Hepatocyte (in vitro differentiated cells): Measurements from ENCODE around the gene ZNF593. TPM values are rescaled to one million over a fixed set of nuclear protein-coding genes. Genes with fewer than 3 reads are reported as not detected.

Source experiments
- DNase-seq: peaks from one replicate; pipeline ENCODE4 v3.0.0-alpha.2; 2016; ENCODE audit warnings: low spot score
- H2AFZ ChIP-seq: fragments of 200-600 bp; sonication (generic); 2 replicates; pipeline ENCODE4 v1.6.0; 2016; ENCODE audit warnings: antibody characterized with exemption, mild to moderate bottlenecking
- H3K27ac ChIP-seq: fragments of 200-600 bp; sonication (generic); 2 replicates; pipeline ENCODE4 v1.5.1; 2016; ENCODE audit warnings: mild to moderate bottlenecking
- H3K27me3 ChIP-seq: fragments of 200-600 bp; sonication (generic); 2 replicates; pipeline ENCODE4 v1.6.1; 2016
- H3K36me3 ChIP-seq: fragments of 200-600 bp; sonication (generic); replicated peaks from 2 replicates; pipeline ENCODE4 v1.5.1; 2016; ENCODE audit warnings: low read depth; ENCODE audit not compliant: insufficient read depth
- H3K4me1 ChIP-seq: fragments of 200-600 bp; sonication (generic); 2 replicates; pipeline ENCODE4 v1.5.1; 2016; ENCODE audit warnings: mild to moderate bottlenecking, moderate library complexity; ENCODE audit not compliant: insufficient read depth
- H3K4me2 ChIP-seq: fragments of 200-600 bp; sonication (generic); 2 replicates; pipeline ENCODE4 v1.6.0; 2016
- H3K4me3 ChIP-seq: fragments of 200-600 bp; sonication (generic); 2 replicates; pipeline ENCODE4 v1.5.1; 2016; ENCODE audit warnings: mild to moderate bottlenecking
- H3K79me2 ChIP-seq: fragments of 200-600 bp; sonication (generic); 2 replicates; pipeline ENCODE4 v1.6.0; 2017; ENCODE audit warnings: mild to moderate bottlenecking
- H3K9me2 ChIP-seq: fragments of 200-600 bp; sonication (generic); replicated peaks from 2 replicates; pipeline ENCODE4 v1.6.0; 2017; ENCODE audit warnings: mild to moderate bottlenecking; ENCODE audit not compliant: insufficient read depth
- H3K9me3 ChIP-seq: fragments of 200-600 bp; sonication (generic); 2 replicates; pipeline ENCODE4 v1.5.1; 2016; ENCODE audit warnings: low read depth, mild to moderate bottlenecking
- H4K20me1 ChIP-seq: fragments of 200-600 bp; sonication (generic); 2 replicates; pipeline ENCODE4 v1.6.0; 2016; ENCODE audit warnings: mild to moderate bottlenecking; ENCODE audit not compliant: insufficient read depth, poor library complexity, severe bottlenecking
- CTCF ChIP-seq: fragments of 200-600 bp; sonication (generic); IDR thresholded peaks from 2 replicates; pipeline ENCODE4 v1.5.1; 2016; ENCODE audit warnings: antibody characterized with exemption, mild to moderate bottlenecking; ENCODE audit not compliant: poor library complexity
- EZH2 ChIP-seq: fragments of 200-600 bp; sonication (generic); IDR thresholded peaks from 2 replicates; pipeline ENCODE4 v1.6.1; 2016; ENCODE audit warnings: antibody characterized with exemption, mild to moderate bottlenecking, borderline replicate concordance
- EZH2phosphoT487 ChIP-seq: fragments of 200-600 bp; sonication (generic); IDR thresholded peaks from one replicate; pipeline ENCODE4 v1.6.1; 2018; ENCODE audit warnings: antibody characterized with exemption, mild to moderate bottlenecking, low read depth, moderate library complexity; ENCODE audit not compliant: unreplicated experiment, severe bottlenecking
- WGBS: methylation state at CpG from one replicate; pipeline ENCODE4 v1.1.6; 2016; ENCODE audit warnings: low lambda C conversion rate; ENCODE audit errors: missing lambda C conversion rate; 5-methylcytosine and 5-hydroxymethylcytosine counted together
- polyA plus RNA-seq: library from polyadenylated mRNA; unstranded; fragments of >200 nt; fragmentation: Nextera tagmentation; extraction: Ambion mirVana; gene quantifications from 2 replicates; pipeline ENCODE4 v1.2.1, GENCODE V29; 2016
- total RNA-seq: library from RNA; depleted of rRNA; stranded (reverse); fragments of >200 nt; gene quantifications from 2 replicates; pipeline ENCODE4 v1.2.3, GENCODE V29; 2014

The ZNF593 gene
- total and polyA plus RNA-seq, 2 experiments from 2014 or later: 20.5 to 69.1 TPM

DNA sequence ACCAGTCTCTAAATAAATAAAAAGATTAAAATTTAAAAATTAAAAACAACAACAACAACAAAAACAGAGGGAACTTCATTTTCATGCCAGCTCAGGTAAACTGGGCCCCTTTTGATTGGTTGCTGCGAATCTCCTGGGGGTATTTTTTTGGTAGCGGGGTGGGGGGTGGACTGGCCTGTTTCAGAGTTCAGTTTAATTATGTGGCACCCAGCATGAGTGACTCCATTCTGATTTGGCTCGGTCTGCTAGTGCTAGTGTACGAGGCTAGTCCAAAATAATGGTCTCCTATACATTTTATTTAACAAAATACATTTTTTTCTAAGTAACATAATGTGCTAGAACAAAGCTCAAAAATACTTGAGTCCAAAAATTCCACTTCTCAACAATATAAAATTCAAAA, 39.9 kb upstream of the ZNF593 start:
- no peak for DNase-seq
- H3K4me1 ChIP-seq: peaks cover 3% of the 10 kb centered on the region
- H3K4me3 ChIP-seq: no peak overlapping the region
- no peaks in the 10 kb centered on the region for H3K9me2 ChIP-seq
- H3K27me3 ChIP-seq: no peaks in the 10 kb centered on the region
- no peaks in the 10 kb centered on the region for H4K20me1 ChIP-seq
- no peak overlapping the region for H2AFZ ChIP-seq
- no peaks in the 10 kb centered on the region for H3K9me3 ChIP-seq
- WGBS: 96% methylated on average over 4 of the region's 4 CpGs
- H3K27ac ChIP-seq: no peak overlapping the region
- no peaks in the 10 kb centered on the region for H3K36me3 ChIP-seq
- no peak for TF ChIP-seq EZH2phosphoT487
- no peak for TF ChIP-seq CTCF
- TF ChIP-seq EZH2: no peak
- H3K4me2 ChIP-seq: no peak overlapping the region
- H3K79me2 ChIP-seq: peaks cover 2% of the 10 kb centered on the region

- Histone ChIP-seq H3K4me1 (peaks cover 3% of the 10 kb centered on the region), H3K27me3 (no peaks in the 10 kb centered on the region), H3K9me2 (no peaks in the 10 kb centered on the region), H3K4me3 (no peak overlapping the region), H2AFZ (no peak overlapping the region), H3K27ac (no peak overlapping the region), H3K36me3 (no peaks in the 10 kb centered on the region), H4K20me1 (no peaks in the 10 kb centered on the region), H3K4me2 (no peak overlapping the region), H3K9me3 (no peaks in the 10 kb centered on the region), H3K79me2 (no peaks in the 10 kb centered on the region)
- TF ChIP-seq EZH2phosphoT487 (no peak), CTCF (no peak), EZH2 (no peak)
- 76% methylated on average over 1 of the region's 1 CpG for WGBS
- no peak for DNase-seq
Measured at GRCh38 chr1:26130695-26131094, 39.0 kb upstream of the ZNF593 start.

DNA sequence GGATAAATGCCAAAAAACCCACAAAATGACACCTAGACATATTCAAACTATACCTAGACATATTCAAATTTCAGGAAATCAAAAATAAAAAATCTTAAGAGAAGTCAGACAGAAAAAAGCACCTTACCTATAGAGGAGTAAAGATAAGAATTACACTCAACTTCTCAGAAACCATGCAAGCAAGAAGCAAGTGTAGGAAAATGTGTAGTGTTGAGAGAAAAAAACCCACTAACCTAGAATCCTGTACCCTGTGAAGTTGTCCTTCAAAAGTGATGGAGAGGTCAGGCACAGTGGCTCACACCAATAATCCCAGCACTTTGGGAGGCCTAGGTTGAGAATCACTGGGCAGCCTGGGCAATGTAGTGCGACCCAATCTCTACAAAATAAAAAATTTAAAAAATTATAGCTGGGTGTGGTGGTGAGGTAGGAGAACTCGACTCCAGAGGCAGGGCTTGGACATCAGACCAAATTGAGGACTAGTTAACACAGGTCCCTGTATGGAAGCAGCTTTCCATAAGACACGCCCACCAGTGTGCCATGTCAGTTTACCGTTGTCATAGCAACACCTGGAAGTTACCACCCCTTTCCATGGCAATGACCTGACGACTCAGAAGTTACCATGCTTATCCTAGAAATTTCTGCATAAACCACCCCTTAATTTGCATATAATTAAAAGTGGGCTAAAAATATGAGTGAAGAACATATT, 37.4 kb upstream of the ZNF593 start:
- TF ChIP-seq EZH2 (no peak), CTCF (no peak), EZH2phosphoT487 (no peak)
- H3K9me3 ChIP-seq: no peaks in the 10 kb centered on the region
- WGBS: 86% methylated on average over 5 of the region's 5 CpGs

More for the DNA sequence above, 37.4 kb upstream of the ZNF593 start:
- Histone ChIP-seq H3K36me3 (no peaks in the 10 kb centered on the region), H3K9me2 (no peaks in the 10 kb centered on the region), H3K4me2 (no peak overlapping the region), H3K4me1 (no peaks in the 10 kb centered on the region), H3K27ac (no peak overlapping the region), H3K79me2 (no peaks in the 10 kb centered on the region), H3K4me3 (no peak overlapping the region), H2AFZ (no peak overlapping the region), H3K27me3 (no peaks in the 10 kb centered on the region), H4K20me1 (no peaks in the 10 kb centered on the region)
- DNase-seq: no peak
